Upper lobe of right lung (tissue), 1 donor: ENCODE results near the gene BDKRB2. TPM values are rescaled to one million over a fixed set of nuclear protein-coding genes. Genes with fewer than 3 reads are reported as not detected.
A peak's percentile ranks its signal among the peaks of the same experiment; 100 is the strongest.

Experiments
- ATAC-seq: fragments of 200-7000 bp; cut with Tn5 transposase; one replicate; pipeline ENCODE4 v1.9.1; 2020; ENCODE audit warnings: mild to moderate bottlenecking, moderate library complexity
- DNase-seq: peaks from one replicate; pipeline ENCODE4 v3.0.0-alpha.2; 2020
- H3K27ac ChIP-seq: fragments of 200-600 bp; one replicate; pipeline ENCODE4 v1.8.0; 2022
- H3K27me3 ChIP-seq: fragments of 200-600 bp; one replicate; pipeline ENCODE4 v1.8.0; 2022; ENCODE audit warnings: mild to moderate bottlenecking
- H3K36me3 ChIP-seq: fragments of 200-600 bp; one replicate; pipeline ENCODE4 v1.8.0; 2022
- H3K4me1 ChIP-seq: fragments of 200-600 bp; one replicate; pipeline ENCODE4 v1.8.0; 2022
- H3K4me3 ChIP-seq: fragments of 200-600 bp; one replicate; pipeline ENCODE4 v1.8.0; 2022; ENCODE audit warnings: mild to moderate bottlenecking
- H3K9me3 ChIP-seq: fragments of 200-600 bp; one replicate; pipeline ENCODE4 v1.8.0; 2022
- intact Hi-C: fragments of 100-400 bp; cut with DNase I; formaldehyde crosslinking; loops from one replicate; pipeline ENCODE4 v1.11.0; 2022
- long read RNA-seq: library from polyadenylated mRNA; unstranded; transcript quantifications from one replicate; pipeline ENCODE4 v2.0.0, GENCODE V29; 2021
- total RNA-seq: library from RNA; stranded (reverse); fragmentation: NEBNext Ultra II Directional; extraction: Animal tissue kit (Norgen Biotek cat#: 25700); gene quantifications from one replicate; pipeline ENCODE4 v1.2.1, GENCODE V29; 2021
- TF ChIP-seq, protein P1 (sequence below): fragments of 200-600 bp; IDR thresholded peaks from one replicate; pipeline ENCODE4 v1.8.0; 2022; ENCODE audit warnings: antibody characterized with exemption
- donor health status: DM: no; HTN: yes; CAD: no; lungs with severe emphysema.

The BDKRB2 gene
- 1.5 TPM for total RNA-seq
- long read RNA-seq, partial matches to known transcripts: 0 of 5 reads
- long read RNA-seq, other reads (novel, unspliced or antisense): 5 of 5 reads

GRCh38 chr14:96204151-96205058, at the start of gene BDKRB2:
Gene BDKRB2 (plus strand): TSS chr14:96204839. CDS start chr14:96237108, 32,269 bp downstream.
- intact Hi-C loops: no loop called here
- DNase-seq (peak; percentile 82), ATAC-seq (peak; percentile 88)
- no peaks in the 10 kb centered on the region for H3K9me3 ChIP-seq
- peaks cover 3% of the 10 kb centered on the region for H3K27me3 ChIP-seq
- H3K4me3 ChIP-seq: peak within 1 kb of the TSS; percentile 46
- TF ChIP-seq, protein P1, sequence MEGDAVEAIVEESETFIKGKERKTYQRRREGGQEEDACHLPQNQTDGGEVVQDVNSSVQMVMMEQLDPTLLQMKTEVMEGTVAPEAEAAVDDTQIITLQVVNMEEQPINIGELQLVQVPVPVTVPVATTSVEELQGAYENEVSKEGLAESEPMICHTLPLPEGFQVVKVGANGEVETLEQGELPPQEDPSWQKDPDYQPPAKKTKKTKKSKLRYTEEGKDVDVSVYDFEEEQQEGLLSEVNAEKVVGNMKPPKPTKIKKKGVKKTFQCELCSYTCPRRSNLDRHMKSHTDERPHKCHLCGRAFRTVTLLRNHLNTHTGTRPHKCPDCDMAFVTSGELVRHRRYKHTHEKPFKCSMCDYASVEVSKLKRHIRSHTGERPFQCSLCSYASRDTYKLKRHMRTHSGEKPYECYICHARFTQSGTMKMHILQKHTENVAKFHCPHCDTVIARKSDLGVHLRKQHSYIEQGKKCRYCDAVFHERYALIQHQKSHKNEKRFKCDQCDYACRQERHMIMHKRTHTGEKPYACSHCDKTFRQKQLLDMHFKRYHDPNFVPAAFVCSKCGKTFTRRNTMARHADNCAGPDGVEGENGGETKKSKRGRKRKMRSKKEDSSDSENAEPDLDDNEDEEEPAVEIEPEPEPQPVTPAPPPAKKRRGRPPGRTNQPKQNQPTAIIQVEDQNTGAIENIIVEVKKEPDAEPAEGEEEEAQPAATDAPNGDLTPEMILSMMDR: no peak
- H3K27ac ChIP-seq: peak within 1 kb of the TSS; percentile 30
- peaks cover 15% of the 10 kb centered on the region for H3K4me1 ChIP-seq
- no peaks in the 10 kb centered on the region for H3K36me3 ChIP-seq

GRCh38 chr14:96154900-96155299, 49.7 kb upstream of the BDKRB2 start:
- Histone ChIP-seq H3K4me1 (no peaks in the 10 kb centered on the region), H3K27me3 (no peaks in the 10 kb centered on the region), H3K36me3 (no peaks in the 10 kb centered on the region), H3K27ac (no peak overlapping the region), H3K4me3 (no peak overlapping the region), H3K9me3 (no peaks in the 10 kb centered on the region)
- DNase-seq: no peak
- TF ChIP-seq, protein P1: no peak
- ATAC-seq: no peak
- intact Hi-C loops: no loop called here

GRCh38 chr14:96156804-96157760, 47.6 kb upstream of the BDKRB2 start:
- intact Hi-C loops: no loop called here
- Histone ChIP-seq H3K4me1 (no peaks in the 10 kb centered on the region), H3K4me3 (no peak overlapping the region), H3K9me3 (no peaks in the 10 kb centered on the region), H3K27me3 (no peaks in the 10 kb centered on the region), H3K27ac (no peak overlapping the region), H3K36me3 (no peaks in the 10 kb centered on the region)
- TF ChIP-seq, protein P1: no peak
- ATAC-seq (no peak), DNase-seq (no peak)

DNA sequence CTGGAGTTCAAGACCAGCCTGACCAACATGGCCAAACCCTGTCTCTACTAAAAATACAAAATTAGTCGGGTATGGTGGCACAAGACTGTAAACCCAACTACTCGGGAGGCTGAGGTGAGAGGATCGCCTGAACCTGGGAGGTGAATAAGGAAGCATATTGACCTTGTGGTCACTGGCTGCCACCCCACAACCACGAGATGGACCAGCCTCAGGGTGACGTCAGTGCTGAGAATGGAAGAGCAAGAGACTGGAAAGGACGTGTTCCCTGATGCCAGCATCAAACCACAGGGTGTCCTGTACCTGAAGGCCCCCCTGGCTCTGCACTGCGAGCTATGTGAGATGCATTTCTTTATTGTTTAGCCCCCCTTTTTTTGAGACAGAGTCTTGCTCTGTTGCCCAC, 45.9 kb upstream of the BDKRB2 start:
- no peak for ATAC-seq

More for the DNA sequence above, 45.9 kb upstream of the BDKRB2 start:
- no peaks in the 10 kb centered on the region for H3K9me3 ChIP-seq
- no peak overlapping the region for H3K4me3 ChIP-seq
- H3K27me3 ChIP-seq: no peaks in the 10 kb centered on the region
- no peaks in the 10 kb centered on the region for H3K4me1 ChIP-seq
- intact Hi-C loops: no loop called here
- H3K27ac ChIP-seq: no peak overlapping the region
- H3K36me3 ChIP-seq: no peaks in the 10 kb centered on the region
- no peak for DNase-seq
- TF ChIP-seq, protein P1: no peak
